ENCODE results near the gene JMJD6.

The JMJD6 gene

GRCh38 chr17:76678330-76678729 is 48.1 kb downstream of the JMJD6 start:
- DNase-seq, result no peak

DNA sequence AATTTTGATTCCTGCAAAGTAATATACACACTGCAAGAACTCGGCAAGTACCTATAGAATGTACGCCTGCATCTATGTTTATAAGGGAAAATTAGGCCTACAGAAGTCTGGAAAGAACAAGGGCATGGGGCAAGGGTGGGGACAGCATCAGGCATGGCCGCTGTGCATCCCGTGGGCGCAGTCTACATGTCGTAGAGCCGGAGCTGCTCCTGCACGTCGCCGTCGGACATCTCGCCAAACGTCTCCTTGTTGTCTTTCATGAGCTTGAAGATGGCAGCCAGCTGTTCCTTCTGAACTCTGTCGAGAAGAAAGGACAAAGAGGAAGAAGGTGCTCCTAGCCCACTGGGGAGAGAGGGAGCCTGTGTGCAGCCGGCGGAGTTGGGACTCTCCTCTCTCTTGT is 49.0 kb downstream of the JMJD6 start:
- no peak for DNase-seq

- no peak for DNase-seq
Measured at GRCh38 chr17:76676629-76677028, 49.8 kb downstream of the JMJD6 start.

- no peak for DNase-seq
Measured at GRCh38 chr17:76675648-76676047, 50.8 kb downstream of the JMJD6 start.

GRCh38 chr17:76674600-76674999 is 51.8 kb downstream of the JMJD6 start:
- DNase-seq, result no peak

DNA sequence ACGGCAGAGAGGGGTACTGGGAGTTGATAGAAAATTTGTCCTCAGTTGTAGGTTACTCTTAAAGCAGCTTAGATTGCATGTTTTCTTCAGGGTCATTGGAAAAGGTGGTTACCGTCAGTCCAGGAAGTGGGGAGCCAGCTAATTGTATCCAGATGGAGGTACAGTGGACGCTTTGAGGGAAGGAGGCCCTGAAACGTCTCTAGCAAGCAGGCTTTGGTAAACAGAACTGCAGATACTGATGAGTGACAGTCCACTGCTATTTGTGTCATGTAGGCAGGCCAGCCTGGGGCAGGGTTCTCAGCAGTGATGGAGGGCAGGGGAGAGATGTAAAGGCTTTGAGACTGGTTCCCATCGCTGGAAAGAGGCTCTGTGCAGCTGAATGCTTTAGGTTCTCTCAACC is 52.7 kb downstream of the JMJD6 start:
- DNase-seq, result no peak

- DNase-seq, result no peak
Measured at GRCh38 chr17:76672892-76673291, 53.5 kb downstream of the JMJD6 start.

GRCh38 chr17:76672270-76672851 is 54.0 kb downstream of the JMJD6 start:
- no peak for DNase-seq

GRCh38 chr17:76671912-76672262 is 54.5 kb downstream of the JMJD6 start:
- no peak for DNase-seq

DNA sequence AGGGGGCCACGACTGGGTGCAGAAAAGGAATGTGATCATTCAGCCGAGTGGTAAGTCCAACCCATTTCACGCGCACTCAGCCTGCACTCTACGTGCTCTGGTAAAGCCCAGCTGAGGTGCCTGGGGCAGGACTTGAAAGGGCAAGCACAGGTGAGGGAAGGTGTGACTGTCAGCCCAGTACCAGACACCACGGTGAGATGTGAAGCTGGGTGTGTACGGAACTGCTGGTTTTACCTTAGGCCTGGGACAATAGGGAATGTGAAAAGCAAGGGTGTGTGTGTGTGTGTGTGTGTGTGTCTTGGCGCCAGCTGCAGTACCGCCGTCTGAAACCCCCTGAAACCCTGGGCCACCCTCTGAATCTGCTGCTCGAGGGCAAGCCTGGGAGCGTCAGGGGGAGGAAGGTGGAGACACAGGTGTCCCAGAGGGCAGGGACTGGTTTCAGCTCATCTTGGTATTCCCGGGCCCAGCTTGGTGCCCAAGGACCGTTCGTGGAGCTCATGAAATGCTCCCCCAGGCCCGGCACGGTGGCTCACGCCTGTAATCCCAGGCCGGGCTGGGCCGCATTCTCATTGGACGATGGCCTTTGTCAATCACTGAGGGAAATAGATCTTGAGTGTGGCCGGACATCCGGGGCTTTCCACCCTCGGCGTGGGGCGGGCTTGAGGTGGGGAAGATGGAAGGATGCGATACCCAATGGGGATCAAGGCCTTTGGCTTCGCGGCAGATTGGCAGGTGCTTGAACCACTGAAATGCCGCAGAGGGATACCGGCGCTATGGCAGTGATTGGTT is 55.1 kb downstream of the JMJD6 start:
- peak; percentile 99 for DNase-seq

- no peak for DNase-seq
Measured at GRCh38 chr17:76670718-76671122, 55.7 kb downstream of the JMJD6 start.

GRCh38 chr17:76670020-76670717 is 56.2 kb downstream of the JMJD6 start:
- DNase-seq, result no peak

Data from retina (tissue), 1 donor.